ENCODE data around the gene FBXO8.

The FBXO8 gene

GRCh38 chr4:174201871-174202270, 81.6 kb downstream of the FBXO8 start:
- H3K36me3 ChIP-seq (ENCODE audit: insufficient read depth, low read length): no peaks in the 10 kb centered on the region
- peak overlapping the region; percentile 29 for H3K4me2 ChIP-seq (ENCODE audit: low read length)
- no peak overlapping the region for H3K9ac ChIP-seq (ENCODE audit: low read depth, low read length)
- no peak overlapping the region for H3K4me3 ChIP-seq (ENCODE audit: low read length)
- H3K4me1 ChIP-seq (ENCODE audit: control insufficient read depth, insufficient read depth, low read length): peaks cover 26% of the 10 kb centered on the region
- H3K9me3 ChIP-seq (replicated peaks; ENCODE audit: low read length): no peaks in the 10 kb centered on the region
- H3K27me3 ChIP-seq (ENCODE audit: control insufficient read depth, insufficient read depth, low read length): no peaks in the 10 kb centered on the region

- H3K9ac ChIP-seq (ENCODE audit: low read depth, low read length): no peak overlapping the region
- H3K4me2 ChIP-seq (ENCODE audit: low read length): no peak overlapping the region
- no peak overlapping the region for H3K4me3 ChIP-seq (ENCODE audit: low read length)
- H3K36me3 ChIP-seq (ENCODE audit: insufficient read depth, low read length): no peaks in the 10 kb centered on the region
- no peaks in the 10 kb centered on the region for H3K27me3 ChIP-seq (ENCODE audit: control insufficient read depth, insufficient read depth, low read length)
- no peaks in the 10 kb centered on the region for H3K9me3 ChIP-seq (replicated peaks; ENCODE audit: low read length)
- H3K4me1 ChIP-seq (ENCODE audit: control insufficient read depth, insufficient read depth, low read length): peaks cover 26% of the 10 kb centered on the region
Observed at GRCh38 chr4:174199735-174200134, 83.7 kb downstream of the FBXO8 start.

- Histone ChIP-seq H3K27me3 (ENCODE audit: control insufficient read depth, insufficient read depth, low read length) (no peaks in the 10 kb centered on the region), H3K4me1 (ENCODE audit: control insufficient read depth, insufficient read depth, low read length) (peaks cover 26% of the 10 kb centered on the region), H3K4me3 (ENCODE audit: low read length) (no peak overlapping the region), H3K36me3 (ENCODE audit: insufficient read depth, low read length) (no peaks in the 10 kb centered on the region), H3K9me3 (replicated peaks; ENCODE audit: low read length) (no peaks in the 10 kb centered on the region), H3K4me2 (ENCODE audit: low read length) (peak overlapping the region; percentile 61), H3K9ac (ENCODE audit: low read depth, low read length) (peak overlapping the region; percentile 5)
Observed at GRCh38 chr4:174198828-174199227, 84.6 kb downstream of the FBXO8 start.

- Histone ChIP-seq H3K27me3 (ENCODE audit: control insufficient read depth, insufficient read depth, low read length) (no peaks in the 10 kb centered on the region), H3K4me2 (ENCODE audit: low read length) (peak overlapping the region; percentile 27), H3K4me3 (ENCODE audit: low read length) (no peak overlapping the region), H3K4me1 (ENCODE audit: control insufficient read depth, insufficient read depth, low read length) (peaks cover 26% of the 10 kb centered on the region), H3K9me3 (replicated peaks; ENCODE audit: low read length) (no peaks in the 10 kb centered on the region), H3K9ac (ENCODE audit: low read depth, low read length) (peak overlapping the region; percentile 5), H3K36me3 (ENCODE audit: insufficient read depth, low read length) (no peaks in the 10 kb centered on the region)
Observed at GRCh38 chr4:174198396-174198795, 85.1 kb downstream of the FBXO8 start.

- H3K27me3 ChIP-seq (ENCODE audit: control insufficient read depth, insufficient read depth, low read length): no peaks in the 10 kb centered on the region
- no peaks in the 10 kb centered on the region for H3K36me3 ChIP-seq (ENCODE audit: insufficient read depth, low read length)
- no peaks in the 10 kb centered on the region for H3K9me3 ChIP-seq (replicated peaks; ENCODE audit: low read length)
- H3K9ac ChIP-seq (ENCODE audit: low read depth, low read length): no peak overlapping the region
- peaks cover 9% of the 10 kb centered on the region for H3K4me1 ChIP-seq (ENCODE audit: control insufficient read depth, insufficient read depth, low read length)
- no peak overlapping the region for H3K4me3 ChIP-seq (ENCODE audit: low read length)
- H3K4me2 ChIP-seq (ENCODE audit: low read length): no peak overlapping the region
Observed at GRCh38 chr4:174193438-174194374, 89.8 kb downstream of the FBXO8 start.

- Histone ChIP-seq H3K4me3 (ENCODE audit: low read length) (no peak overlapping the region), H3K4me2 (ENCODE audit: low read length) (no peak overlapping the region), H3K9me3 (replicated peaks; ENCODE audit: low read length) (no peaks in the 10 kb centered on the region), H3K36me3 (ENCODE audit: insufficient read depth, low read length) (no peaks in the 10 kb centered on the region), H3K4me1 (ENCODE audit: control insufficient read depth, insufficient read depth, low read length) (peaks cover 2% of the 10 kb centered on the region), H3K9ac (ENCODE audit: low read depth, low read length) (no peak overlapping the region), H3K27me3 (ENCODE audit: control insufficient read depth, insufficient read depth, low read length) (no peaks in the 10 kb centered on the region)
Observed at GRCh38 chr4:174192943-174193342, 90.5 kb downstream of the FBXO8 start.

- Histone ChIP-seq H3K36me3 (ENCODE audit: insufficient read depth, low read length) (no peaks in the 10 kb centered on the region), H3K9me3 (replicated peaks; ENCODE audit: low read length) (no peaks in the 10 kb centered on the region), H3K4me3 (ENCODE audit: low read length) (no peak overlapping the region), H3K4me1 (ENCODE audit: control insufficient read depth, insufficient read depth, low read length) (no peaks in the 10 kb centered on the region), H3K9ac (ENCODE audit: low read depth, low read length) (no peak overlapping the region), H3K27me3 (ENCODE audit: control insufficient read depth, insufficient read depth, low read length) (no peaks in the 10 kb centered on the region), H3K4me2 (ENCODE audit: low read length) (no peak overlapping the region)
Observed at GRCh38 chr4:174190832-174191500, 92.5 kb downstream of the FBXO8 start.

GRCh38 chr4:174189392-174190015, 94.0 kb downstream of the FBXO8 start:
- Histone ChIP-seq H3K4me2 (ENCODE audit: low read length) (no peak overlapping the region), H3K9ac (ENCODE audit: low read depth, low read length) (no peak overlapping the region), H3K4me3 (ENCODE audit: low read length) (no peak overlapping the region), H3K4me1 (ENCODE audit: control insufficient read depth, insufficient read depth, low read length) (no peaks in the 10 kb centered on the region), H3K27me3 (ENCODE audit: control insufficient read depth, insufficient read depth, low read length) (no peaks in the 10 kb centered on the region), H3K9me3 (replicated peaks; ENCODE audit: low read length) (no peaks in the 10 kb centered on the region), H3K36me3 (ENCODE audit: insufficient read depth, low read length) (no peaks in the 10 kb centered on the region)
